AG04450 (cell line): ENCODE results near the gene ATN1. TPM values are rescaled to one million over a fixed set of nuclear protein-coding genes. Genes with fewer than 3 reads are reported as not detected.
"Not testable (repeated sequence)": the region's sequence is repeated elsewhere in the genome, so short reads cannot be mapped to it uniquely, and the experiment has no call there.

Source experiments
- CTCF ChIA-PET: fragments of 300-600, 350-600 bp; formaldehyde crosslinking; extraction: SDS; loops from one replicate; lab custom pipeline; 2022; ENCODE audit warnings: antibody characterized with exemption, inconsistent platforms; lab: Charles Lee
- POLR2A ChIA-PET: fragments of 350-600 bp; formaldehyde crosslinking; extraction: SDS; loops from one replicate; lab custom pipeline; 2021; ENCODE audit warnings: antibody characterized with exemption, inconsistent platforms; lab: Yijun Ruan, JAX
- DNase-seq: peaks from one replicate; pipeline ENCODE4 v3.0.0-alpha.2; 2011; ENCODE audit warnings: low read depth, low spot score
- H3K27ac ChIP-seq: one replicate; pipeline ENCODE4 v1.5.1; 2012; ENCODE audit warnings: low read depth, low read length, control low read depth
- H3K27me3 ChIP-seq: one replicate; pipeline ENCODE4 v1.6.0; 2012; ENCODE audit warnings: low read length; ENCODE audit not compliant: control insufficient read depth, insufficient read depth
- H3K4me3 ChIP-seq: 2 replicates; pipeline ENCODE4 v1.5.1; 2011; ENCODE audit warnings: mild to moderate bottlenecking, low read depth, low read length, control low read depth
- H3K9me3 ChIP-seq: 2 replicates; pipeline ENCODE4 v1.5.1; 2012; ENCODE audit warnings: low read length; ENCODE audit not compliant: control insufficient read depth, insufficient read depth
- CTCF ChIP-seq: IDR thresholded peaks from 2 replicates; pipeline ENCODE4 v1.5.1; 2011; ENCODE audit warnings: low read depth, low read length, control low read depth, inconsistent platforms
- polyA plus RNA-seq: library from polyadenylated mRNA; depleted of rRNA; stranded (reverse); fragments of >200 nt; gene quantifications from 2 replicates; pipeline ENCODE4 v1.2.3, GENCODE V29; 2011

The ATN1 gene
- polyA plus RNA-seq, 1 experiment, result 11.2 TPM

- no peak for DNase-seq
- TF ChIP-seq CTCF, result no peak
- H3K9me3 ChIP-seq, result no peaks in the 10 kb centered on the region
- ChIA-PET CTCF (interaction anchor here (0.6 to 0.7 kb wide), 2 partner anchors 15 to 39 kb away, joined by 3 read pairs; no protein-coding TSS in a partner anchor), POLR2A (interaction anchor here (0.7 to 1.2 kb wide), 2 partner anchors 16 to 30 kb away, joined by 3 to 4 read pairs; partner anchors contain the start of gene ENO2)
- H3K4me3 ChIP-seq, result no peak overlapping the region
- no peaks in the 10 kb centered on the region for H3K27me3 ChIP-seq
- H3K27ac ChIP-seq, result no peak overlapping the region
Measured at GRCh38 chr12:6884539-6884938, 43.2 kb upstream of the ATN1 start.

- POLR2A ChIA-PET, DNase-seq, H3K9me3 ChIP-seq, H3K27ac ChIP-seq, H3K4me3 ChIP-seq, H3K27me3 ChIP-seq: not testable (repeated sequence)
- CTCF ChIA-PET, result interaction anchor here (1.1 kb wide), 1 partner anchor 14 kb away, joined by 10 read pairs; the partner anchor contains the start of gene SPSB2
Measured at GRCh38 chr12:6886206-6886999, 41.4 kb upstream of the ATN1 start.

- TF ChIP-seq CTCF, result no peak
- CTCF ChIA-PET, result interaction anchor here (1.1 kb wide), 1 partner anchor 15 kb away, joined by 10 read pairs; the partner anchor contains the start of gene SPSB2
- H3K9me3 ChIP-seq, result no peaks in the 10 kb centered on the region; the same call in 1 of the 2 replicates
- H3K27ac ChIP-seq, result no peak overlapping the region
- no peak for DNase-seq
- no peak overlapping the region for H3K4me3 ChIP-seq
- POLR2A ChIA-PET, result interaction anchor here (0.7 kb wide), 1 partner anchor 14 kb away, joined by 3 read pairs; the partner anchor contains the start of gene SPSB2
- no peaks in the 10 kb centered on the region for H3K27me3 ChIP-seq
Measured at GRCh38 chr12:6887460-6887859, 40.3 kb upstream of the ATN1 start.

GRCh38 chr12:6888360-6888759 lies 39.4 kb upstream of the ATN1 start:
- ChIA-PET POLR2A (no interaction called here), CTCF (no interaction called here)
- no peak overlapping the region for H3K4me3 ChIP-seq

GRCh38 chr12:6888794-6889193 lies 39.0 kb upstream of the ATN1 start:
- POLR2A ChIA-PET, H3K4me3 ChIP-seq, H3K27me3 ChIP-seq, DNase-seq, H3K9me3 ChIP-seq, H3K27ac ChIP-seq: not testable (repeated sequence)
- CTCF ChIA-PET, result interaction anchor here (0.9 kb wide), 1 partner anchor 19 kb away, joined by 3 read pairs; no protein-coding TSS in a partner anchor

More at GRCh38 chr12:6888360-6888759, 39.4 kb upstream of the ATN1 start:
- no peaks in the 10 kb centered on the region; the same call in 1 of the 2 replicates for H3K9me3 ChIP-seq
- DNase-seq, result no peak
- no peaks in the 10 kb centered on the region for H3K27me3 ChIP-seq
- no peak for TF ChIP-seq CTCF
- H3K27ac ChIP-seq, result no peak overlapping the region

- peak overlapping the region; percentile 94 for H3K27ac ChIP-seq
- not testable (repeated sequence) for H3K27me3 ChIP-seq, H3K9me3 ChIP-seq, H3K4me3 ChIP-seq, DNase-seq
- POLR2A ChIA-PET, result interaction anchor here (1.0 kb wide), 1 partner anchor 9 kb away, joined by 3 read pairs; no protein-coding TSS in a partner anchor
- CTCF ChIA-PET, result interaction anchor here (0.9 kb wide), 1 partner anchor 20 kb away, joined by 3 read pairs; no protein-coding TSS in a partner anchor
Measured at GRCh38 chr12:6889775-6890573, 37.8 kb upstream of the ATN1 start.
